Cerebellar cortex (tissue), 1 donor: ENCODE results near the gene RDH14.

ENCODE experiments used
- DNase-seq: peaks from one replicate; pipeline ENCODE4 v3.0.0-alpha.2; 2015; ENCODE audit warnings: low spot score

RDH14 gene

DNA sequence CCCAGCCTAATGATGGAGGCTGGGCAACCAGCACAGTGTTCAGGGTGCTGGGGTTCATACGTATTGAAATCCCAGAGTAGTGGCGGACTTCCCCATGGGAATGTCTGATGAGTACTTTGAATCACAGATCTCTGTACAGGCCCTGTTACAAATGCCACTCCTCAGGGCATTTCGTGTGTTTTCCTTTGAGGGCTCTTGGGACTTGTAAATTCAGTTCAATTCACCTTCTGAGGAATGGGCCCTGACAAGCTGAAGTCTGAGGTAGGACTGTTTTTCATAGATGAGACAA is 288 bp upstream of the RDH14 start:
- no peak for DNase-seq

DNA sequence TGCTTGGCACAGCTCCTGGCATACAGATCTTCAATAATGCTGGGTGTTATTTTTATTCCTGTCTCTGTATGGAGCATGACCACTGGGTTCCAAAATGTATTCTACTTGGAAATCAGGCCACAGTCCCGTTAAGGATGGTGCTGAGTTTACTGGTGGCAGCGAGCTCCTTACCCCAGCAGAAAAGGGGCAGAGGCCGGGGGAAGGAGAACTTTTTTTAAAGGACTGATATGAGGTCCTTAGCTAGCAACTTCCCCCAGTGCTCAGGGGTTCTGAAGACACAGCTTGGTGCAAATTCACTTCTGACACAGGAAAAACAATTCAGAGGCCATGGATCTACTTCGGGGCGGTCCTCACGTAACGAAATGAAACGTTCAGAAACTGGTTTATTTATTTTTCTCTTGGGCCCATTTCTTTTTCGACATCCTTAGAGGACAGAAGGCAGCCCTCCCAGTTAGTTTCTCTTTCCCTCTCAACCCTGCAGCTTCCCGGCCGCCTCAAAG is 872 bp downstream of the RDH14 start:
- peak; percentile 46 for DNase-seq

DNA sequence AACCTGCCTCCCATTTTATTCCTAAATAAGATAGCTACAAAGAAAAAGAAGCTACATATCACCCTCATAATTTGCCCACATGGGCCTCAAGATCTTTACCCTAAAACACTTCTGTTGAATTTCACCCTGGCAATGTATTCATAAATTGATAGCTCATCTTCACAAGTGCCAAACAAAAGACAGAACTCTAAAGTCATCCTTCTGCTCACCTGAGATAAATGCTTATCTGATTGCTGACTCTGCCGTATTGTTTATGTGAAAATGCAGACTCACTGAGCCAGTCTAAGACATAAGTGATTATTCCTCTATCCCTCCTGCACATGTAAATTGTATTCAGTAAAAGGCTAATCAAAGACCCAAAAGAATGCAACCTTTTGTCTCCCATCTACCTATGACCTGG is 2.0 kb downstream of the RDH14 start:
- DNase-seq: no peak

DNA sequence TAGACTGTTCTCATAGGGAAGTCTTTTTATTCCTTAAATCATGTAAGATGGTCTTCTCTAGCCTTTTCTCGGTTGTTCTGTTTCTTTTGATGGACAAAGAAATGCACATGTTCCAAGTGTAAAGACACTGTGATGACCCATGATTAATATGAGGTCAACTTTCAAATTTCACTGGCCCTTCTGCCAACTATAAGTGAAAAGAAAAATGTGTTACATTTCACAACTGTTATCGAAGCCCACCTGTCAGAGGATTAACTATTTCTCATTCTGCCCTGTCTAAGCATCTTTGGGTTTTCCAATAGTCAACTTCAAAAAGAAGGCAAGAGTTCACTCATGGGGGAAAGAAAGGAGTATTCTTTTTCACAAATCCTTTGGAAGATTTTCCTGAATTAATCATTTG is 3.3 kb downstream of the RDH14 start:
- DNase-seq: no peak

DNA sequence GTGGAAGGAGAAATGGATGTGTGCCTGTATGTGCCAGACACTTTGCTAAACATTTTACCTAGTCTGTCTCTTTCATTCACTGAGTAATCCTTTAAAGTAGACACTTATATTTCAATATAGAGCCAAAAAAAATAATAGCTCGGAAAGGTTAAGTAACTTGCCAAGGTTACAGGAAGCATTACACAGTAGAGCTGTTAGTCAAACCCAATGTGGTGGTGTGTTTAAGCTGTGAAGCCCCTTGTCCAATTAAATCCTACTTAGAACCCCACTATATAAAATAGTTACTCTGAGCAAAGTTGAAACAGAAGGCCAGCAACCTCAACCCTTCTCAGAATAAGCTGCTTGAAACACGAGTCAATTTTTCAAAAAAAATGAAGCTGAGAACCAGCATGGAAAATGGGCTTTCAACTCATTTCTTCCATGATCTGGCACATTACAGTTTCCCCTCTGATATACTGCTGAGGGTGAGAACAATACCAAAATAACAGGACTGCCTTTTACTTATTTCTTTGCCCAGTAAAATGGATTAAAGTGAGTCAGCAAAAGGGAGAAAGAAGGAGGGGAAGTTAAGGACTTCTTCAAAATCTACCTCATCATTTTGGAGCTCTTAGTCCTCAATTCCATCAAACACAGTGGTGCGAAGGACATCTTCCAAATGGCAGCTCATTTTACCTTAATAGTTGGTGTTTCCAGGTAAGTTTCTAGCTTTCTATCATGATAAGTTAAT is 7.9 kb downstream of the RDH14 start:
- DNase-seq: no peak

DNA sequence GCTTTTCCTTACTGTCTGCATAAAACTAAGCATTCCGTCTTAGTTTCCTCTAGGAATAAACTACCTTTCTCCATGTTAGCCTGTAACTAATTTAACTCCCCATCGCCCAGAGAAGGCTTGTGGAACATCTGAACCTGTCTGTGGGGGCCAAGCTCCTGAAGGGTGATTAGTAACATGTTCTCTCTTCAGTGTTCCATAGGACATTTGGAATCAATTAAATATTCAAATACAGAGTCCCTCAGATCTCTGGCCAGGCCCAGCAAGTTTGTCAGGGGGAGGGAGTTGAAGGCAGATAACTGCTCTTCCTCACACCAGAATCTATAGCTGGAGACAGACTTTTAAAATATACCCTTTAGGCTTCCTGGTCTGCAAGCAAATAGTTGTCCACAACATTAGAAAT is 8.8 kb downstream of the RDH14 start:
- no peak for DNase-seq

DNA sequence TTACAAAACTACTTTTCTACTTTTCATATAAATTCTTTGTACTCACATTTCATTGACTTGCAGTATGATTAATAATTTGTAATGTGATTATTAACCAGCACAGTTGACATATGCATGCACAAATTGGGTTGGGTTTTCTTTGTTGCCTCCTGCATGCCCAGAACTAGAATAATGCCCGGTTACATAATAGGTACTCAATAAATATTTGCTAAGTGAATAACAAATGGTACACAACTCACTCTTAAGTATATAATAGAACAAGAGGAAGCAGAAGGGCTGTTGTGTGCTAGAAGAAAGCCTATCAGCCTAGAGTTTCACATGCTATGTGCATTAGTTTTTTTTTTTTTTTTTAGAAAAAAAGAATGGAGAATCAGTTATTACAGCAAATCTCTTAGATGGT is 9.3 kb downstream of the RDH14 start:
- DNase-seq: no peak

DNA sequence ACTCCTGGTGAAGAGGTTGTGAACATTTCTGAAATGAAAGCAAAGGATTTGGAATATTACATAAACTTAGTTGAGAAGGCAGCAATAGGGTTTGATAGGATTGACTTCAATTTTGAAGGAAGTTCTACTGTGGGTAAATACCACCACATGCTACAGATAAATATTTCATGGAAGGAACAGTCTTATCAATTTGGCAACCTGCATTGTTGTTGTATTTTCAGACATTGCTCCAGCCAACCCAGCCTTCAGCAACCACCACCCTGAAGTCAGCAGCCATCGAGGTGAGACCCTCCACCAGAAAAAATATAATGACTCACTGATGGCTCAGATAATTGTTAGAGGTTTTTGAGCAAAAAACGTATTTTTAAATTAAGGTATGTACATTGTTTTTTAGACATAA is 10.0 kb downstream of the RDH14 start:
- no peak for DNase-seq

DNA sequence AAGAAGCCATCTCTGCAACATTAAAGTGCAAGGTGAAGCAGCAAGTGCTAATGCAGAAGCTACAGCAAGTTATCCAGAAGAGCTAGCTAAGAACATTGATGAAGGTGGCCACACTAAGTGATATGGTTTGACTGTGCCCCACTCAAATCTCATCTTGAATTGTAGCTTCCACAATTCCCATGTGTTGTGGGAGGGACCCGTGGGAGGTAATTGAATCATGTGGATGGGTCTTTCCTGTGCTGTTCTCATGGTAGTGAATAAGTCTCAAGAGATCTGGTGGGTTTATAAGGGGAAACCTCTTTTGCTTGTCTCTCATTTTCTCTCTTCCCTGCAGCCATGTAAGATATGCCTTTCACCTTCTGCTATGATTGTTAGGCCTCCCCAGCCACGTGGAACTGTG is 11.4 kb downstream of the RDH14 start:
- DNase-seq: no peak

DNA sequence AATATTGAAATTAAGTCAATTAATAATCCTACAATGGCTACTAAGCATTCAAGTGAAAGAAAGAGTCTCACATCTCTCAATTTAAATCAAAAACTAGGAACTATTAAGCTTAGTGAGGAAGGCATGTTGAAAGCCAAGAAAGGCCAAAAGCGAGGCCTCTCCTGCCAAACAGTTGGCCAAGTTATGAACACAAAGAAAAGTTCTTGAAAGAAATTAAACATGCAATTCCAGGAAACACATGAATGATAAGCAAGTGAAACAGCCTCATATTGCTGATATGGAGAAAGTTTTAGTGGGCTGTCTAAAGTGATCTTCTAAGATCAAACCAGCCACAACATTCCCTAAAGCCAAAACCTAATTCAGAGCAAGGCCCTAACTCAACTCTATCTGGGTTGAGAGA is 11.8 kb downstream of the RDH14 start:
- DNase-seq: no peak

DNA sequence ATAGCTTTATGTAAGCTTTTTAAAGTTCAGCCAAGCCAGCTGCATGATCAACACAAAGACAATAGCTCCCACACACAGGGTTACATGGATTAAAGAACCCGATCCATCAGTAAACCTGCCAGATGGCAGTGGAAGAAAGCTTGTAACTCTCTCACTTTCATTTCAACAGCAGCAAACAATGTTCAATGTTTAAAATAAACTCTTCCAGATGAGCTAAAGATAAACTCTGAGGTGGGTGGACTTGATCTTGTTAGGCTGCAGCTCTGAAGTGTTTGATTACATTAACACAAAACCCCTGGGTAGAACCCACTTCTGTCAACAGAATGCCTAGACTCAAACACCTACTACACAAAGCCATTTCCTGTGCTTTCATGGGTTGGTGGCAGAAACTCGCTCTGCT is 13.9 kb downstream of the RDH14 start:
- DNase-seq: no peak

DNA sequence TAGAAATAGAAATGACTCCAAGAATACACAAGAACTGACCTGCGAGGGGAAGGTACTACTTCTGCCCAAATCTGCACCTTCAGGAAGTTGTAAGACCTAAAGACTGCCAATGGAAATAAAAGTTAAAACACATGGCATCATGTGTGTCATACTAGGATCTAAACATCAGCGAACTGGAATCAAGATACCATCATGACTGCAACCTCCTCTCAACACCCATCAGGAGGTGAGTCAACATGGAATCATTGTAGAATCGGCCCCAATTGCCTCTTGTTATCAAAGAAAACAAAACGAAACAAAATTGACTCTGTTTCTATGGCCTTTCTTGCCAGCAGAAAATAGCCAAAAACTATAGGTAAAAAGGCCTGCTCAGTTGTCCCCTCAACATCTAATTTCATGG is 15.1 kb downstream of the RDH14 start:
- DNase-seq: no peak

DNA sequence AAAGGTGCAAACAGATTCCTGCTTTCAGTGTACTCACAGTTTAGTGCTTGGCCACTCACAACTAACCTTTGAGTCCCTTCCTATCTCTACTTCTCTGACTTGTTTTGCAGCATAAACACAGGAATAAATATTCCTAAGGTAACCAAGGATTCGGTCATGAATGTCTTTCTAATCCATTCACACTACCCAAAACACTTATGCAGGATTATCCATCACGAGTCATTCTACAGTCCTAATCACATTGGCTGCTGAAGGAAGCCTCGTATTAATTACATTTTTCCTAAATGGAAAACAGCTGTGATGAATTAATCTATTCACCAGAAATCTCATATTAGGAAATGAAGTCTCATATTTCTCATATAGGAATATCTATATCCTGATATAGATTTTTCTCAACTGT is 16.3 kb downstream of the RDH14 start:
- no peak for DNase-seq

DNA sequence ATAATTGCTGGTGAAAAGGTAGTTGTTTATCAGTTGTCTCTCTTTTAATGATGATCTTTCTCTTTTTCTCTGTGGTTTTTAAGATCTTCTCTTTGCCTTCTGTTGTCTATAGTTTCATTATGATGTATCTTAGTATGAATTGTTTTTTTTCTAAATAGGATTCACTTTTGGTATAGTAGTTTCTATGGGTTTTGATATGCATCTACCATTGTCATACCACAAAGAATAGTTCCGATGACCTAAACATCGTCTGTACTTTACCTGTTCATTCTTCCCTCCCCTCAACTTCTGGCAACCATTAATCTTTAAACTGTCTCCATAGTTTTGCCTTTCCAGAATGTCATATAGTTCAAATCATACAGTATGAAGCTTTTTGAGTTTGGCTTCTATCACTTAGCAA is 19.6 kb downstream of the RDH14 start:
- no peak for DNase-seq

DNA sequence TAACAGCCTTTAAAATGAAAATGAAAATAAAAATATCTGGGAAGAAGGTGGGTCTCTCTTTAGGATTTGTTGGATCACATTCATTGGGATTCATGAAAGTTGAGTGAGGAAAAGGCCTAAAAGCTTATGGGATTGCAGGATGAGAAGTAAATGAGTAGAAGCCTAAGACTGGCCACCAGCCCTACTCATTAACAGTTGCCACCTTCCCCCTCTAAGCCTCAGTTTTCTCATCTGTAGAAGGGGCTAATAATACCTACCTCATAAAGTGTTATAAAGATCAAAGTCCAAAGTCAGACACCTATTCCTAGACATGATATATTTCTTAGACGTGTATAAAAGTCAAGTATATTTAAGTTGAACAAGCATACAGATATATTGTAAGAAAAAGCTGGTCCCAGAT is 23.8 kb downstream of the RDH14 start:
- no peak for DNase-seq

DNA sequence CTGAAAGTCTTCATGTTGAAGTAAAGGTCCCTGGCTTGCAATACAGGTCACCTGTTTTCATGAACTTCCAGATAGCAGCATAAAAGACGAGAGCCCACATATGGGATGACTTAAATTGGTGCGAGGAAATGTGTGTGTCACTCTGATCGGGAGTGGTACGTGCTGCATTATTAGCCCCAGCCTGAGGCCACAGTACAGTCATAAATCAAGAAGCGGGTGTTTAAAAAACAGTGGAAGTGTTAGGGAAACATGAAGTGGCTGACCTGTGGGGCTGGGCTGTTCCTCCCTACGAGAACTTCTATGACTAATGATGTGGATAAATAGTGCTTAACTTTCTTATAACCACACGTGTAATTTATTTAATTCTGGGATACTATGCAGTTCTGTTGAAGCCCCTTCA is 24.4 kb downstream of the RDH14 start:
- DNase-seq: no peak

DNA sequence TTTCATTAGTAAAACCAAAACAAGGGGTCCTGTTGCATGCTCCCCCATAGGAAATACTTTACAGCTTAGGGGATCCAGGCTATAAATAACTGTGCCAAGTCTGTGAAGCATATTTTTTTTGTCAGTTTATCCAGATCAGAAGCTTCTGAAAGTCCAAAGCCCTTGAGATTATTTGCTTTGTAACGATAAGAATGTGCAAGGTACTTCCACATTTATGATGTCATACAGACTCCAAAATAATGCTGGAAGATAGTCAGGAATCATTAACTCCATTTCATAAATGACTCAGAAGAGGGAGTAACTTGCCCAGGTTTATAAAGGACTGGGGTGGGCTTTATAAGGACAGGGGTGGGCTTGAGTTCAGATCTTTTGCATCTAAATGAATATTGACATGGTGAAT is 29.3 kb downstream of the RDH14 start:
- DNase-seq: no peak

DNA sequence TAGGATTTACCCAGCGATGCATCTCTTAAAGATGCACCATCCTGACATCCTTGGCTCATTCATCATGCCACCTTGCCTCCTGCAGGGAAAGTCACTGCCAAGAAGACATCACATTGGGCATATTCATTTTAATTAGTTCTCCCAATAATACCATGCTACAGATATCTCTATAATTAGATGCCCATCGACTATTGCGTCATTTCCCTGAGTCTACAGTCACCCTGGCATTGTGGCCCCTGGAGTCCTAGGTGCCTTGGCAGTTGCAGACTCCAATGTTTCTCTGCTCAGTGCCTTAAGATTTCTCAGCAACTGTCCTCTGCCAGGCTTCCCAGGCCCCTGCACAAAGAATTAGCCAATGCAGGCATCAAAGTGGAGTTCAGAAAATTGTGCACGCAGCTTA is 32.6 kb downstream of the RDH14 start:
- DNase-seq: no peak

DNA sequence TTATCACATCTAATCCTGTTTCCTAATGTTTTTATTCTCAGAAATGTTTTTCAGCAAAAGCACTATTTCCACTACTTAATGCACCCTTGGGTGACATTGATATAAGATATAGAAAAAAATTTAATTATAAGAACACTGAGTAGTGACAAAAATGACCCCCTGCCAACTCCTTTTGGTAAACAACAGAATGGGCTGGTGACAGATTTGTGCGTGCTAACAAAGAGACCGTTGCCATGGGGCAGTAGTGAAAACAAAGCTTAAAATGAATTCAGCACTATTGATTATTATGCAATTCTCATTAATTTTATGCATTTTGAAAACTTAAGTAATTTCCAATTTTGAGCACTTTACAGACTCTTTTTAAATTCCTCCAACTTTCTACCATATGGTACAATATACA is 33.1 kb downstream of the RDH14 start:
- no peak for DNase-seq

DNA sequence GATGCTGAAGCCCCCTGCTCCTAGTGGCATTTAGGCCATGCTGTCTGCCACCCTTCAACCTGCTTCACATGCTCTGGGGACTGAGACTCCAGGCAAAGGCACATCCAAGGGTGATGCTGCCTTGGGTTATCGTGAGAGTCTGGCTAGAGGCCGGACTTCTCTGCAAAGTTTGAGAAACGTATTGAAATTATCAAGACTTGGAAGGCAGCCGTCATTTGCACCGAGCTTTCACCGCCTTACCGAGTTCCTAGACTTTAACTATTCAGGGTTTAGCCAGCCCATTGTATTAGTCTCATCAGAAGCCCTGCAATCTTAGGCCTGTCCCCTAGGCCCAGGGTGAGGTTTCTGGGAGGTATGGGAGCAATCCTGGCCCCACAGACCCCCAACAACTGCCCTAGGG is 34.0 kb downstream of the RDH14 start:
- no peak for DNase-seq

DNA sequence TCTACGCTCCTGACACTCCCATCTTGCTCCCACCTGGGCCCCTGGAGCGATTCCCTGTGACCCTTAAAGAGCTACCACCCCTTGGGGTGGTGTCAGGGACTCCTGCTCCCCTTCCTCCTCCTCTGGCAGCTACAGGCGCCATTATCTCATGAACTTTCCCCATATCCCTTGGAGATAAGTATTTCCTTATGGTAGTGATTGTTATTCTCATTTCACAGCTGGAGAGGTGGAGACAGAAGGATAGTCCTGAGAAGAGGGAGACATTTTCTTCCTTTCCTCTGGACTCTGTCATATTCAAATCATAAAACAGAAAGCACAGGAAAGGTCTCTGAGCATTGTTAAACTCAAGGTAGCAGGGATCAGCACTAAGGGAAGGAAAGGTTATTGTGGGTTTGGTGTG is 34.6 kb downstream of the RDH14 start:
- no peak for DNase-seq

DNA sequence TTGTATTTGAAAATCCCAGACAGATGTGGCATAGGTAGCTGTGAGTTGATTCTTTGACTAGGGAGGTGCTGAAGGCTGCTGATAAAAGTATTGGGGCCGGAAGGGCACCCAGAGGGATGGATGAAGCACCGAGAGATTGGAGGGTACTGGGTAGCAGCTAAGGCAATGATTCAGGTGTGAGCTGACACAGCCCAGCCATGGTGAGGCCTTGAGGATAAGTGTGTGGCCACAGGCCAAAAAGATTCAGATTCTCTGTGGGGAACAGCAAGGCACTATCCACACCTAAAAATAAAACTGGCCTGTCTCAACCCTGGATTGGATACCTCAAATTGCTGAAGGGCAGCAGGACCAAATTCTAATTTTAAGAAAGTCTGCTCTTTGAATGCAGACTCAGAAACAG is 35.2 kb downstream of the RDH14 start:
- DNase-seq: no peak

DNA sequence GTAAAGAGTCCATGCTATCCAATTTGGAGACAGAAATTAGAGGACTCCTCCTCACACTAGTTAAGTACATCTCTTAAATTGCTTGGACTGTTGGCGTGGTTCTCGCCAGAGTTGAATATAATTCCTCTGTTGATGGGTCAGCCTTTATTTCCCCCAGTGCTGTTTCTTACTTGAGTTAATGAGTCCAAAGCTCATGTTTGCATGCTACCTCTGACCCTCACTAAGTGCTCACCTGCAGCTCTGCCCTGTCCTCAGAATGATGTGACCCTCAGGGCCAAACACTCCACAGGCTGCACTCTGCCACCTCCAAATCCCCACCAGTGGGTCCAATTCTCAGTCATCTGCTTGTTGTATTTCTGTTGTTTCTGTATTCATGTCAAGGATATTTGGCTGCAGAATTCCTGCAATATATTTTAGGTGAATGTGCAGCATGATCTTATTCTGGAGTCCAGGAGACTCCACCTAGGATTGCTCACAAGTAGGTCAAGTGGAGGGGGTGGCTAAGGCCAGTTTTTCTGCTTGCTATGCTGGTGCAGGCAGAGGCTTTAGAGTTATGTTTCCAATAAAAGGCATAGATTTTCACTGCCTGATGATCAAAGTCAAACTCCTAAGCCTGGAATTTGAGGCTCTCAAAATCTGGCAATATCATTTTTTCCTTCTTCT is 37.8 kb downstream of the RDH14 start:
- no peak for DNase-seq
